IMR-90 (cell line): Measurements from ENCODE around the gene SRSF10. TPM values are rescaled to one million over a fixed set of nuclear protein-coding genes. Genes with fewer than 3 reads are reported as not detected.

Experiments used
- ATAC-seq: fragments of 200-7000 bp; cut with Tn5 transposase; 2 replicates; pipeline ENCODE4 v1.9.1; 2020; ENCODE audit warnings: low read depth, mild to moderate bottlenecking, moderate library complexity
- BruUV-seq: library from RNA; stranded (reverse); fragments of 400-500 nt; replicated peaks from 2 replicates; lab custom pipeline; 2021; lab: Mats Ljungman, UMichigan
- CTCF ChIA-PET: fragments of 300-600 bp; formaldehyde crosslinking; extraction: SDS; loops from one replicate; lab custom pipeline; 2021; ENCODE audit warnings: antibody characterized with exemption; lab: Yijun Ruan, JAX
- POLR2A ChIA-PET: fragments of 300-600 bp; sonication (Branson Sonifier 250); formaldehyde crosslinking; loops from one replicate; lab custom pipeline; 2022; ENCODE audit warnings: antibody characterized with exemption; ENCODE audit not compliant: unreplicated experiment; lab: Charles Lee
- DNase-seq: peaks from one replicate; pipeline ENCODE4 v3.0.0; 2013
- H2AFZ ChIP-seq: replicated peaks from 2 replicates; pipeline ENCODE3; 2013; ENCODE audit warnings: low read length, mild to moderate bottlenecking; ENCODE audit not compliant: poor library complexity
- H2AK5ac ChIP-seq: 2 replicates; pipeline ENCODE4 v1.6.1; 2013; ENCODE audit warnings: low read depth, low read length, inconsistent platforms
- H2AK9ac ChIP-seq: replicated peaks from 2 replicates; pipeline ENCODE3; 2013; ENCODE audit warnings: mild to moderate bottlenecking, low read depth, low read length, moderate library complexity; ENCODE audit not compliant: poor library complexity
- H2BK120ac ChIP-seq: 2 replicates; pipeline ENCODE4 v1.6.1; 2013; ENCODE audit warnings: low read depth, low read length, inconsistent platforms
- H2BK15ac ChIP-seq: 3 replicates; pipeline ENCODE4 v1.6.1; 2013; ENCODE audit warnings: low read depth, low read length, inconsistent platforms
- H2BK20ac ChIP-seq: 2 replicates; pipeline ENCODE4 v1.6.1; 2013; ENCODE audit warnings: low read depth, mild to moderate bottlenecking, inconsistent platforms, low read length, moderate library complexity
- H2BK5ac ChIP-seq: 2 replicates; pipeline ENCODE4 v1.6.1; 2013; ENCODE audit warnings: mild to moderate bottlenecking, low read depth, low read length, inconsistent platforms; ENCODE audit not compliant: poor library complexity, severe bottlenecking
- H3K14ac ChIP-seq: replicated peaks from 2 replicates; pipeline ENCODE4 v1.6.1; 2013; ENCODE audit warnings: low read depth, low read length, inconsistent platforms
- H3K18ac ChIP-seq: 2 replicates; pipeline ENCODE4 v1.6.1; 2013; ENCODE audit warnings: low read depth, low read length, control low read depth
- H3K23ac ChIP-seq: 2 replicates; pipeline ENCODE4 v1.6.1; 2013; ENCODE audit warnings: low read depth, low read length, inconsistent platforms
- H3K27ac ChIP-seq: 2 replicates; pipeline ENCODE4 v1.5.1; 2013; ENCODE audit warnings: mild to moderate bottlenecking, control low read depth, low read length; ENCODE audit not compliant: insufficient read depth
- H3K27me3 ChIP-seq: 2 replicates; pipeline ENCODE4 v1.6.1; 2013; ENCODE audit warnings: low read length; ENCODE audit not compliant: control insufficient read depth, insufficient read depth
- H3K36me3 ChIP-seq: 2 replicates; pipeline ENCODE4 v1.6.1; 2013; ENCODE audit warnings: low read length, mixed read lengths; ENCODE audit not compliant: control insufficient read depth, insufficient read depth
- H3K4ac ChIP-seq: 2 replicates; pipeline ENCODE4 v1.6.1; 2013; ENCODE audit warnings: low read depth, low read length, inconsistent platforms
- H3K4me1 ChIP-seq: 2 replicates; pipeline ENCODE4 v1.6.1; 2013; ENCODE audit warnings: low read length, mixed read lengths; ENCODE audit not compliant: control insufficient read depth, insufficient read depth
- H3K4me2 ChIP-seq: 2 replicates; pipeline ENCODE4 v1.6.1; 2013; ENCODE audit warnings: low read depth, mild to moderate bottlenecking, control low read depth, low read length, moderate library complexity
- H3K4me3 ChIP-seq: 2 replicates; pipeline ENCODE4 v1.5.1; 2013; ENCODE audit warnings: low read depth, mild to moderate bottlenecking, control low read depth, low read length, moderate library complexity; ENCODE audit not compliant: insufficient read depth
- H3K56ac ChIP-seq: 2 replicates; pipeline ENCODE4 v1.6.1; 2013; ENCODE audit warnings: low read length, inconsistent platforms; ENCODE audit not compliant: insufficient read depth; ENCODE audit errors: extremely low read depth
- H3K79me1 ChIP-seq, 2 experiments: 2 replicates each; pipeline ENCODE4 v1.6.1; 2013; ENCODE audit warnings: low read length in 2 of 2, inconsistent platforms in 1 of 2, low read depth in 1 of 2
- H3K9ac ChIP-seq: 2 replicates; pipeline ENCODE4 v1.6.1; 2013; ENCODE audit warnings: low read depth, low read length, control low read depth
- H3K9me1 ChIP-seq: 2 replicates; pipeline ENCODE4 v1.6.1; 2013; ENCODE audit warnings: low read length, inconsistent platforms; ENCODE audit not compliant: insufficient read depth
- H3K9me3 ChIP-seq: 2 replicates; pipeline ENCODE4 v1.6.1; 2013; ENCODE audit warnings: low read length; ENCODE audit not compliant: control insufficient read depth, insufficient read depth
- H4K20me1 ChIP-seq: 2 replicates; pipeline ENCODE4 v1.6.1; 2013; ENCODE audit warnings: low read length, inconsistent platforms; ENCODE audit not compliant: insufficient read depth
- H4K5ac ChIP-seq: 2 replicates; pipeline ENCODE4 v1.6.1; 2013; ENCODE audit warnings: mild to moderate bottlenecking, low read depth, low read length, control low read depth
- H4K8ac ChIP-seq, 2 experiments: 2 replicates each; pipeline ENCODE4 v1.6.1; 2013; ENCODE audit warnings: low read depth in 2 of 2, low read length in 2 of 2, control low read depth in 1 of 2, inconsistent platforms in 1 of 2
- H4K91ac ChIP-seq: 2 replicates; pipeline ENCODE4 v1.6.1; 2013; ENCODE audit warnings: low read depth, low read length, inconsistent platforms; ENCODE audit not compliant: insufficient read depth
- BHLHE40 ChIP-seq: fragments of 150-350 bp; IDR thresholded peaks from 2 replicates; pipeline ENCODE4 v1.6.1; 2016; ENCODE audit warnings: mild to moderate bottlenecking, low read depth, low read length
- CEBPB ChIP-seq: IDR thresholded peaks from 2 replicates; pipeline ENCODE4 v1.6.1; 2012; ENCODE audit warnings: low read depth, low read length, improper control_type of control experiment
- CTCF ChIP-seq: conservative IDR thresholded peaks from 2 replicates; pipeline ENCODE4 v1.5.1; 2012; ENCODE audit warnings: mild to moderate bottlenecking, low read depth, low read length, improper control_type of control experiment
- MAFK ChIP-seq: IDR thresholded peaks from 2 replicates; pipeline ENCODE4 v1.6.1; 2012; ENCODE audit warnings: low read depth, low read length, improper control_type of control experiment
- MAZ ChIP-seq: IDR thresholded peaks from 2 replicates; pipeline ENCODE4 v1.6.1; 2012; ENCODE audit warnings: low read depth, mild to moderate bottlenecking, low read length, improper control_type of control experiment, moderate library complexity, borderline replicate concordance
- MXI1 ChIP-seq: IDR thresholded peaks from 2 replicates; pipeline ENCODE4 v1.6.1; 2012; ENCODE audit warnings: low read depth, mild to moderate bottlenecking, low read length, moderate library complexity, borderline replicate concordance
- WGBS, 2 experiments: methylation state at CpG; one replicate each; pipeline versions ENCODE4 v1.1.5 to v1.1.7; 2013; ENCODE audit warnings: missing lambda C conversion rate in 2 of 2; ENCODE audit not compliant: insufficient read length in 1 of 2; ENCODE audit errors: extremely low coverage in 2 of 2; 5-methylcytosine and 5-hydroxymethylcytosine counted together
- dilution Hi-C: fragments of 300-500 bp; cut with HindIII; formaldehyde crosslinking; loops from one replicate; pipeline ENCODE4 v1.14.3; 2018; ENCODE audit warnings: low sequenced_read_pairs; ENCODE audit not compliant: unreplicated experiment
- in situ Hi-C: fragments of 300-500 bp; cut with MboI; formaldehyde crosslinking; loops from 3 replicates; pipeline ENCODE4 v1.14.3; 2019; ENCODE audit warnings: low sequenced_read_pairs, inconsistent platforms, mixed read lengths
- intact Hi-C: fragments of 100-400 bp; cut with micrococcal nuclease; formaldehyde crosslinking; loops from 2 replicates; pipeline ENCODE4 v1.10.0; 2022
- polyA plus RNA-seq, 3 experiments: library from polyadenylated mRNA; depleted of rRNA; stranded (reverse); fragments of >200 nt; gene quantifications; 2 replicates each; pipeline ENCODE4 v1.2.3, GENCODE V29; 2012; ENCODE audit warnings: low replicate concordance in 1 of 3
- total RNA-seq: library from RNA; depleted of rRNA; stranded (reverse); fragments of >200 nt; gene quantifications from 2 replicates; pipeline ENCODE4 v1.2.3, GENCODE V29; 2012

Gene SRSF10
- total and polyA plus RNA-seq, 2 of the 4 experiments (the other 2 are of a cell fraction), result 90.1 to 110 TPM

- Histone ChIP-seq H3K14ac (no peak overlapping the region), H3K9ac (no peak overlapping the region), H4K8ac (no peak overlapping the region; a peak in 1 of 4 replicates), H2AK5ac (no peak overlapping the region), H3K56ac (no peak overlapping the region), H2BK15ac (no peak overlapping the region), H4K5ac (no peak overlapping the region), H3K4me2 (no peak overlapping the region), H2BK20ac (no peak overlapping the region), H3K9me1 (peaks cover 9% of the 10 kb centered on the region), H3K79me1 (0 out of 4 replicates have a peak, but pooled peaks cover 0 to 3% of the 10 kb centered on the region in 2 experiments), H3K9me3 (no peaks in the 10 kb centered on the region), H3K4me3 (no peak overlapping the region), H2AFZ (no peak overlapping the region), H2BK120ac (peak overlapping the region; percentile 54), H3K18ac (no peak overlapping the region; the same call in 1 of the 2 replicates), H2BK5ac (no peak overlapping the region), H3K27me3 (no peaks in the 10 kb centered on the region), H3K4me1 (peaks cover 13% of the 10 kb centered on the region), H3K23ac (no peak overlapping the region), H3K27ac (no peak overlapping the region), H3K4ac (peak overlapping the region; percentile 28; the same call in 1 of the 2 replicates), H4K20me1 (no peaks in the 10 kb centered on the region), H4K91ac (no peak overlapping the region), H2AK9ac (no peak overlapping the region), H3K36me3 (no peaks in the 10 kb centered on the region)
- CTCF ChIA-PET, result no interaction called here
- dilution Hi-C loops (no loop called here), intact Hi-C loops (no loop called here), in situ Hi-C loops (no loop called here)
- TF ChIP-seq CEBPB (peak; percentile 57), MXI1 (no peak), CTCF (no peak), MAFK (no peak), MAZ (no peak), BHLHE40 (no peak)
- no peak for ATAC-seq
- no TSS peak for BruUV-seq
- DNase-seq, result peak; percentile 67
- WGBS, 2 experiments, result no CpG with 5 or more reads among the region's 6 CpGs
- POLR2A ChIA-PET, result no interaction called here
Observed at GRCh38 chr1:24015221-24016210, 35.4 kb upstream of the SRSF10 start.
